Calu3 (cell line): ENCODE data around the gene SPTBN2. TPM values are rescaled to one million over a fixed set of nuclear protein-coding genes. Genes with fewer than 3 reads are reported as not detected.

Source experiments
- BruUV-seq: library from RNA; stranded (reverse); fragments of 400-500 nt; replicated peaks from 2 replicates; lab custom pipeline; 2021; lab: Mats Ljungman, UMichigan
- CTCF ChIA-PET: fragments of 300-600 bp; sonication (Branson Sonifier 250); formaldehyde crosslinking; loops from one replicate; lab custom pipeline; 2022; ENCODE audit warnings: antibody characterized with exemption; lab: Charles Lee
- DNase-seq: peaks from one replicate; pipeline ENCODE4 v3.0.0; 2022
- H3K27ac Mint-ChIP-seq: one replicate; pipeline ENCODE4 v1.8.0; 2022; ENCODE audit warnings: mixed read lengths; ENCODE audit not compliant: unreplicated experiment
- H3K27me3 Mint-ChIP-seq: one replicate; pipeline ENCODE4 v1.8.0; 2022; ENCODE audit warnings: mixed read lengths; ENCODE audit not compliant: unreplicated experiment
- H3K36me3 Mint-ChIP-seq: one replicate; pipeline ENCODE4 v1.8.0; 2022; ENCODE audit warnings: mild to moderate bottlenecking, moderate library complexity, mixed read lengths; ENCODE audit not compliant: insufficient read depth, unreplicated experiment
- H3K4me1 Mint-ChIP-seq: one replicate; pipeline ENCODE4 v1.8.0; 2022; ENCODE audit warnings: mild to moderate bottlenecking, low read depth, mixed read lengths; ENCODE audit not compliant: unreplicated experiment
- H3K4me3 Mint-ChIP-seq: one replicate; pipeline ENCODE4 v1.8.0; 2022; ENCODE audit warnings: mild to moderate bottlenecking, low read depth, moderate library complexity, mixed read lengths; ENCODE audit not compliant: unreplicated experiment
- H3K9me3 Mint-ChIP-seq: one replicate; pipeline ENCODE4 v1.8.0; 2022; ENCODE audit warnings: low read depth, mixed read lengths; ENCODE audit not compliant: unreplicated experiment
- intact Hi-C: fragments of 100-400 bp; cut with micrococcal nuclease; formaldehyde crosslinking; loops from one replicate; pipeline ENCODE4 v1.10.0; 2022; ENCODE audit not compliant: unreplicated experiment
- total RNA-seq: library from RNA; stranded (reverse); gene quantifications from 2 replicates; pipeline ENCODE4 v1.2.3, GENCODE V29; 2022
- TF ChIP-seq, protein P1 (sequence below): fragments of 200-600 bp; IDR thresholded peaks from one replicate; pipeline ENCODE4 v1.8.0; 2022; ENCODE audit warnings: antibody characterized with exemption; ENCODE audit not compliant: unreplicated experiment

SPTBN2 gene
- total RNA-seq, 1 experiment from 2014 or later, result 41.3 TPM

DNA sequence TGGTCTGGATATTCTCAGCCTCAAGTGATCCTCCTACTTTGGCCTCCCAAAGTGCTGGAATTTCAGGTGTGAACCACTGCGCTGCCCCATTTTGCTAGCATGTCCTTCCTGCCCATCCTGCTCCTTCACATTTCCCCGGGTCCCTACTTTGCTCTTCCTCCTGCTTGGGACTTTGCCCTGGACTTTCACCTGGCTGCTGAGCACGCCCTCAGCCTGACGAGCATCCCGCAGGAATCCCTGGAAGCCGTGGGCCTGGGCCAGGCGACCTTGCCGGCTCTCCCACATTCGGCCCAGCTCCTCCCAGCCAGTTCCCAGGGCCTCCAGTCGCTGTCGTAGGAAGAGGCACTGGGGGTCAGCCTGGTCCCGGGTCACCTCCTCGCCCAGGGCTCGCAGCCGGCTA lies 28.7 kb downstream of the SPTBN2 start:
- H3K9me3 Mint-ChIP-seq, result no peaks in the 10 kb centered on the region
- BruUV-seq, result no TSS peak
- CTCF ChIA-PET, result interaction anchor here (0.6 kb wide), 1 partner anchor 620 kb away, joined by 3 read pairs; no protein-coding TSS in a partner anchor
- no peaks in the 10 kb centered on the region for H3K4me1 Mint-ChIP-seq
- intact Hi-C loops, result no loop called here
- no peak overlapping the region for H3K4me3 Mint-ChIP-seq
- TF ChIP-seq, protein P1, sequence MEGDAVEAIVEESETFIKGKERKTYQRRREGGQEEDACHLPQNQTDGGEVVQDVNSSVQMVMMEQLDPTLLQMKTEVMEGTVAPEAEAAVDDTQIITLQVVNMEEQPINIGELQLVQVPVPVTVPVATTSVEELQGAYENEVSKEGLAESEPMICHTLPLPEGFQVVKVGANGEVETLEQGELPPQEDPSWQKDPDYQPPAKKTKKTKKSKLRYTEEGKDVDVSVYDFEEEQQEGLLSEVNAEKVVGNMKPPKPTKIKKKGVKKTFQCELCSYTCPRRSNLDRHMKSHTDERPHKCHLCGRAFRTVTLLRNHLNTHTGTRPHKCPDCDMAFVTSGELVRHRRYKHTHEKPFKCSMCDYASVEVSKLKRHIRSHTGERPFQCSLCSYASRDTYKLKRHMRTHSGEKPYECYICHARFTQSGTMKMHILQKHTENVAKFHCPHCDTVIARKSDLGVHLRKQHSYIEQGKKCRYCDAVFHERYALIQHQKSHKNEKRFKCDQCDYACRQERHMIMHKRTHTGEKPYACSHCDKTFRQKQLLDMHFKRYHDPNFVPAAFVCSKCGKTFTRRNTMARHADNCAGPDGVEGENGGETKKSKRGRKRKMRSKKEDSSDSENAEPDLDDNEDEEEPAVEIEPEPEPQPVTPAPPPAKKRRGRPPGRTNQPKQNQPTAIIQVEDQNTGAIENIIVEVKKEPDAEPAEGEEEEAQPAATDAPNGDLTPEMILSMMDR, result no peak
- H3K27me3 Mint-ChIP-seq, result no peaks in the 10 kb centered on the region
- H3K27ac Mint-ChIP-seq, result no peak overlapping the region
- H3K36me3 Mint-ChIP-seq, result peaks cover 45% of the 10 kb centered on the region
- DNase-seq, result no peak

DNA sequence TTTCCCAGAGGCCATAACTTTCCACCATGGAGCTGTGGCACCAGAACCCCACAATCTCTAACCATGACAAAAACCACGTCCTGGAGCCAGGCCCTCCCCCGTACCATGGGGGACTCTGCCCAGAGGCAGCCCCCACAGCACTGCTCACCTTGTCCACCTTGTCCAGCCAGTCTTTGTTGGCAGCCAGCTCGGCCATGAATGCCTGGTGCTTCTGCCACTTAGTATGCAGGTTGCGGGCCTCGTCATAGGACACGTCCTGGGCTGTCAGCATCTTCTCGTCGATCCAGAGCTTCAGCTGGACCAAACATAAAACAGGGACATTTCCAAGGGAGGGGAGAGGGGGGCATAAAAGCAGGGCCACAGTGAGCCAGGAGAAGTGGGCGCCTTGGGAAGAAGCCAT lies 30.5 kb downstream of the SPTBN2 start:
- CTCF ChIA-PET, result no interaction called here
- Mint-ChIP-seq H3K4me1 (no peaks in the 10 kb centered on the region), H3K36me3 (peaks cover 57% of the 10 kb centered on the region), H3K4me3 (no peak overlapping the region), H3K27me3 (no peaks in the 10 kb centered on the region), H3K27ac (no peak overlapping the region), H3K9me3 (no peaks in the 10 kb centered on the region)
- no peak for DNase-seq
- intact Hi-C loops, result no loop called here
- BruUV-seq, result no TSS peak
- TF ChIP-seq, protein P1, result no peak

DNA sequence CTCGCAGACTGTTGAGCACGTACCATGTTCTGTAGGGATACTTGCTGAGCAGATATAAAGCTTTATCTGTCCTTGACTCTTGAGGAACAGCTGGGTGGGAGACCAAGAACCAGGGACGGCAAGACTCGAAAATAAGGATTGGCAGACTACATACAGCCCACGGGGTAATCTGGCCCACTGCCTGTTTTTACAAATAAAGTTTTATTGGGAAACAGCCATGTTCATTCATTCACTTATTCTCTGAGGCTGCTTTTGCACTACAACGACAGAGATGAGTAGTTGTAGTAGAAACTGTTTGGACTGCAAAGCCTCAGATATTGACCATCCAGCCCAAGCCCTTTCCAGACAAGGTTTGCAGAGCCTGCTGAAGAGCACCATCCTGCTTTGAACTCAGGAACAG lies 31.0 kb downstream of the SPTBN2 start:
- TF ChIP-seq, protein P1, result no peak
- Mint-ChIP-seq H3K27ac (no peak overlapping the region), H3K9me3 (no peaks in the 10 kb centered on the region), H3K27me3 (no peaks in the 10 kb centered on the region), H3K4me1 (no peaks in the 10 kb centered on the region), H3K36me3 (peaks cover 62% of the 10 kb centered on the region), H3K4me3 (no peak overlapping the region)
- intact Hi-C loops, result no loop called here
- DNase-seq, result no peak
- BruUV-seq, result no TSS peak
- CTCF ChIA-PET, result no interaction called here

DNA sequence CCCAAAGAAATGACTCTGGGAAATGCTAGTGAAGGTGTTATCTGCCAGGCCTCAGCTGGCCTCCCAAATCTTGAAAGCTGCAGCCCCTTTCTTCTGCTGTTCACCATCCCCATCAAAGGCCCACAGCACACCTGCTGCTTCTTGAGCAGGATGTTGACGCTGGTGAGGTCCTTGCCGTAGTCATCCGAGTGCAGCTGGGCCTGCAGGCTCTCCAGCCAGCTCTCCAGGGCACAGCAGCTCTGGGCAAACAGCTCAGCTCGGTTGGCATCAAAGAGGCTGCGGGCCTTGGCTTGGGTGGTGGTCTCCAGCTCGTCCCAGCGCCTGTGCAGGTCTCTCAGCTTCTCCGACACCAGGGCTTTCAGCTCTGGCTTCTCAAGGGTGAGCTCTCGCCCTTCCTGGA lies 32.9 kb downstream of the SPTBN2 start:
- Mint-ChIP-seq H3K4me3 (no peak overlapping the region), H3K27ac (no peak overlapping the region), H3K27me3 (no peaks in the 10 kb centered on the region), H3K4me1 (no peaks in the 10 kb centered on the region), H3K9me3 (no peaks in the 10 kb centered on the region), H3K36me3 (peaks cover 62% of the 10 kb centered on the region)
- intact Hi-C loops, result no loop called here
- TF ChIP-seq, protein P1, result no peak
- CTCF ChIA-PET, result interaction anchor here (0.7 kb wide), 1 partner anchor 142 kb away, joined by 3 read pairs; no protein-coding TSS in a partner anchor
- DNase-seq, result no peak
- no TSS peak for BruUV-seq
